CD14-positive monocyte (primary cell): Measurements from ENCODE around the gene UGGT2. TPM values are rescaled to one million over a fixed set of nuclear protein-coding genes. Genes with fewer than 3 reads are reported as not detected.

Source experiments
- DNase-seq, 3 donors: peaks; one replicate each; pipeline ENCODE4 v3.0.0-alpha.2; 2011 to 2022
- H2AFZ ChIP-seq: 2 replicates; pipeline ENCODE4 v1.6.0; 2012; ENCODE audit warnings: mild to moderate bottlenecking, low read depth, low read length, inconsistent platforms; ENCODE audit not compliant: insufficient read depth, poor library complexity, severe bottlenecking
- H3K27ac ChIP-seq, 2 donors: 1 replicate in 1 of 2; 2 replicates in 1 of 2; pipeline ENCODE4 v1.5.1; 2012 to 2013; ENCODE audit warnings: low read length in 2 of 2, control low read depth in 1 of 2, inconsistent platforms in 1 of 2, low read depth in 1 of 2, mild to moderate bottlenecking in 1 of 2
- H3K27me3 ChIP-seq, 2 donors: one replicate each; pipeline versions ENCODE4 v1.6.0 to v1.6.1; 2011 to 2013; ENCODE audit warnings: low read length in 2 of 2; ENCODE audit not compliant: control insufficient read depth in 2 of 2, insufficient read depth in 2 of 2
- H3K36me3 ChIP-seq, 2 donors: replicated peaks in 1 of 2; 1 replicate in 1 of 2; 2 replicates in 1 of 2; pipeline versions ENCODE4 v1.5.1 to v1.6.1; 2012 to 2013; ENCODE audit warnings: low read length in 2 of 2, control low read depth in 1 of 2, inconsistent platforms in 1 of 2, mild to moderate bottlenecking in 1 of 2; ENCODE audit not compliant: insufficient read depth in 2 of 2, control insufficient read depth in 1 of 2
- H3K4me1 ChIP-seq, 2 donors: 1 replicate in 1 of 2; 2 replicates in 1 of 2; pipeline versions ENCODE4 v1.5.1 to v1.6.1; 2012 to 2013; ENCODE audit warnings: low read length in 2 of 2, control low read depth in 1 of 2, inconsistent platforms in 1 of 2, mild to moderate bottlenecking in 1 of 2, moderate library complexity in 1 of 2; ENCODE audit not compliant: insufficient read depth in 2 of 2, control insufficient read depth in 1 of 2
- H3K4me2 ChIP-seq: replicated peaks from 2 replicates; pipeline ENCODE3; 2012; ENCODE audit warnings: low read length, moderate library complexity, mild to moderate bottlenecking; ENCODE audit not compliant: poor library complexity, severe bottlenecking; ENCODE audit errors: extremely low read depth
- H3K4me3 ChIP-seq, 3 experiments: fragments of 200-600 bp in 1 of 3; sonication (generic) in 1 of 3; replicated peaks in 1 of 3; 1 replicate in 2 of 3; 2 replicates in 1 of 3; pipeline ENCODE4 v1.5.1; 2011 to 2013; ENCODE audit warnings: low read length in 3 of 3, mild to moderate bottlenecking in 3 of 3, control low read depth in 2 of 3, low read depth in 2 of 3, inconsistent platforms in 1 of 3, moderate library complexity in 1 of 3
- H3K79me2 ChIP-seq: 2 replicates; pipeline ENCODE4 v1.6.0; 2012; ENCODE audit warnings: mild to moderate bottlenecking, control low read depth, inconsistent platforms, low read length, moderate library complexity; ENCODE audit not compliant: insufficient read depth
- H3K9ac ChIP-seq: 2 replicates; pipeline ENCODE4 v1.6.0; 2017; ENCODE audit warnings: low read length, mild to moderate bottlenecking; ENCODE audit not compliant: insufficient read depth, poor library complexity, severe bottlenecking
- H3K9me3 ChIP-seq, 2 donors: replicated peaks in 1 of 2; 1 replicate in 1 of 2; 2 replicates in 1 of 2; pipeline versions ENCODE4 v1.5.1 to v1.6.1; 2012 to 2013; ENCODE audit warnings: low read length in 2 of 2, control low read depth in 1 of 2; ENCODE audit not compliant: control insufficient read depth in 1 of 2, insufficient read depth in 1 of 2
- H4K20me1 ChIP-seq: 2 replicates; pipeline ENCODE4 v1.6.0; 2012; ENCODE audit warnings: mild to moderate bottlenecking, low read length, control low read depth, moderate library complexity; ENCODE audit not compliant: insufficient read depth
- H3K27ac Mint-ChIP-seq, 7 donors: one replicate each; pipeline ENCODE4 v1.8.0; 2020; ENCODE audit warnings: mild to moderate bottlenecking in 7 of 7, mixed read lengths in 7 of 7, moderate library complexity in 6 of 7, inconsistent platforms in 2 of 7
- H3K27me3 Mint-ChIP-seq, 3 donors: one replicate each; pipeline ENCODE4 v1.8.0; 2021 to 2022; ENCODE audit warnings: low read depth in 3 of 3, mild to moderate bottlenecking in 3 of 3, mixed read lengths in 3 of 3, moderate library complexity in 3 of 3, inconsistent platforms in 1 of 3
- H3K36me3 Mint-ChIP-seq, 2 donors: one replicate each; pipeline ENCODE4 v1.8.0; 2020; ENCODE audit warnings: mixed read lengths in 2 of 2, inconsistent platforms in 1 of 2, mild to moderate bottlenecking in 1 of 2
- H3K4me1 Mint-ChIP-seq: one replicate; pipeline ENCODE4 v1.8.0; 2020; ENCODE audit warnings: mild to moderate bottlenecking, mixed read lengths
- H3K4me3 Mint-ChIP-seq, 2 donors: one replicate each; pipeline ENCODE4 v1.8.0; 2020; ENCODE audit warnings: mild to moderate bottlenecking in 2 of 2, mixed read lengths in 2 of 2, moderate library complexity in 1 of 2
- H3K9me3 Mint-ChIP-seq, 7 donors: one replicate each; pipeline ENCODE4 v1.8.0; 2020 to 2022; ENCODE audit warnings: mixed read lengths in 7 of 7, mild to moderate bottlenecking in 6 of 7, moderate library complexity in 6 of 7, inconsistent platforms in 2 of 7
- CTCF ChIP-seq: fragments of 200-600 bp; IDR thresholded peaks from one replicate; pipeline ENCODE4 v1.8.0; 2022; ENCODE audit warnings: antibody characterized with exemption, mild to moderate bottlenecking
- WGBS: methylation state at CpG from one replicate; pipeline ENCODE4 v1.1.5; 2013; ENCODE audit warnings: missing lambda C conversion rate; ENCODE audit not compliant: insufficient coverage; 5-methylcytosine and 5-hydroxymethylcytosine counted together
- intact Hi-C, 2 donors: fragments of 100-400 bp; cut with micrococcal nuclease; formaldehyde crosslinking; loops; one replicate each; pipeline versions ENCODE4 v1.15.0 to v1.15.1; 2023
- polyA plus RNA-seq, 3 donors: library from polyadenylated mRNA; depleted of rRNA in 1 of 3; unstranded in 2 of 3; stranded (reverse) in 1 of 3; fragments of 300-500 nt in 2 of 3; fragments of >200 nt in 1 of 3; fragmentation: Illumina TruSeq in 2 of 3; gene quantifications; 1 replicate in 2 of 3; 2 replicates in 1 of 3; pipeline ENCODE4 v1.2.3, GENCODE V29; 2012 to 2021

Gene UGGT2
- polyA plus RNA-seq, 3 donors: 4.0 to 6.3 (median 5.6) TPM

- intact Hi-C loops: no loop called here
Observed at GRCh38 chr13:95902741-95903140, 150.5 kb downstream of the UGGT2 start.

DNA sequence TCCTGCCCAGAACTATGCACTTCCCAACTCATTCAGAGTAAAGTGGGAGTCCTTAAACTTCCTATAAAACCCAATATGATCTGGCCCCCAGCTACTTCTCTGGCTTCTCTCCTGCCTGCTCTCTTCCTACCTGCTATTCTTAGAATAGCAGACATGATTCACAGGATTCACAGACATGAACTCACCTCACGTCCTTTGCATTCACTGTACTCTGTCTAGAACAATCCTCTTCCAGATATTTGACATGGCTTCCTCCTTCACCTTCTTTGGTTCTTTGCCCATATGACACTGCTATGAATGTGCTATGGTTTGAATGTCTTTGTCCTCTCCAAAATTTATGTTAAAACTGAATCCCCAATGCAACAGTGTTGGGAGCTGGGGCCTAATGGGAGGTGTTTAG is 154.9 kb downstream of the UGGT2 start:
- no peak overlapping the region for H3K9ac ChIP-seq
- H3K4me1 Mint-ChIP-seq: no peaks in the 10 kb centered on the region
- WGBS: no CpG with 5 or more reads among the region's 1 CpG

More at GRCh38 chr13:95902741-95903140, 150.5 kb downstream of the UGGT2 start:
- Mint-ChIP-seq H3K27me3 (no peaks in the 10 kb centered on the region), H3K4me3 (no peak overlapping the region), H3K9me3 (peaks cover 7 to 18% (median 11%) of the 10 kb centered on the region in 7 donors), H3K27ac (no peak overlapping the region), H3K36me3 (peaks cover 16 to 29% of the 10 kb centered on the region in 2 donors), H3K4me1 (no peaks in the 10 kb centered on the region)
- no peaks in the 10 kb centered on the region for H3K4me1 ChIP-seq
- no peak overlapping the region for H3K4me3 ChIP-seq
- no peaks in the 10 kb centered on the region for H4K20me1 ChIP-seq
- H3K9me3 ChIP-seq: peaks cover 0 to 10% of the 10 kb centered on the region in 2 donors
- no CpG with 5 or more reads among the region's 1 CpG for WGBS
- no peak overlapping the region for H3K9ac ChIP-seq
- no peaks in the 10 kb centered on the region for H3K27me3 ChIP-seq
- TF ChIP-seq CTCF: no peak
- no peak overlapping the region for H3K27ac ChIP-seq
- H3K36me3 ChIP-seq: peaks cover 0 to 12% of the 10 kb centered on the region in 2 donors
- H3K79me2 ChIP-seq: no peaks in the 10 kb centered on the region
- no peak overlapping the region for H2AFZ ChIP-seq
- no peak overlapping the region for H3K4me2 ChIP-seq
- DNase-seq: no peak

More for the DNA sequence above, 154.9 kb downstream of the UGGT2 start:
- Mint-ChIP-seq H3K27me3 (no peaks in the 10 kb centered on the region), H3K36me3 (peaks cover 10 to 16% of the 10 kb centered on the region in 2 donors), H3K9me3 (peaks cover 0 to 3% (median 0%) of the 10 kb centered on the region in 7 donors), H3K27ac (no peak overlapping the region), H3K4me3 (no peak overlapping the region)
- Histone ChIP-seq H3K9me3 (no peaks in the 10 kb centered on the region), H4K20me1 (no peaks in the 10 kb centered on the region), H2AFZ (no peak overlapping the region), H3K4me2 (no peak overlapping the region), H3K4me3 (no peak overlapping the region), H3K79me2 (no peaks in the 10 kb centered on the region), H3K36me3 (no peaks in the 10 kb centered on the region), H3K4me1 (no peaks in the 10 kb centered on the region), H3K27ac (no peak overlapping the region), H3K27me3 (no peaks in the 10 kb centered on the region)
- intact Hi-C loops: no loop called here
- no peak for DNase-seq
- TF ChIP-seq CTCF: no peak
